ENCODE measurements around the gene SLC38A3.

- no peak for TF ChIP-seq CTCF (IDR thresholded peaks at IDR 0.05)
- no peak for TF ChIP-seq EZH2phosphoT487 (IDR thresholded peaks at IDR 0.05)
Measured at GRCh38 chr3:50267280-50267913, 62.3 kb downstream of the SLC38A3 start.

All from neural progenitor cell (in vitro differentiated cells).